Sciatic nerve (tissue), 2 donors: Measurements from ENCODE around the gene PCDHB11. TPM values are rescaled to one million over a fixed set of nuclear protein-coding genes. Genes with fewer than 3 reads are reported as not detected.
"Not testable (repeated sequence)": the region's sequence is repeated elsewhere in the genome, so short reads cannot be mapped to it uniquely, and the experiment has no call there.

ENCODE experiments used
- ATAC-seq: fragments of 200-7000 bp; cut with Tn5 transposase; one replicate; pipeline ENCODE4 v1.9.1; 2020; ENCODE audit warnings: mild to moderate bottlenecking, moderate library complexity
- DNase-seq: peaks from one replicate; pipeline ENCODE4 v3.0.0-alpha.2; 2020; ENCODE audit warnings: low spot score
- intact Hi-C: fragments of 100-400 bp; cut with DNase I; formaldehyde crosslinking; loops from one replicate; pipeline ENCODE4 v1.14.2; 2022
- total RNA-seq: library from RNA; stranded (reverse); fragmentation: NEBNext Ultra II Directional; extraction: Animal tissue kit (Norgen Biotek cat#: 25700); gene quantifications from one replicate; pipeline ENCODE4 v1.2.1, GENCODE V29; 2021
- donor health status: DM: no; HTN: no; CAD: no.
- donor health status: DM: no; HTN: no; CAD: no.

The PCDHB11 gene
- 9.9 TPM for total RNA-seq

DNA sequence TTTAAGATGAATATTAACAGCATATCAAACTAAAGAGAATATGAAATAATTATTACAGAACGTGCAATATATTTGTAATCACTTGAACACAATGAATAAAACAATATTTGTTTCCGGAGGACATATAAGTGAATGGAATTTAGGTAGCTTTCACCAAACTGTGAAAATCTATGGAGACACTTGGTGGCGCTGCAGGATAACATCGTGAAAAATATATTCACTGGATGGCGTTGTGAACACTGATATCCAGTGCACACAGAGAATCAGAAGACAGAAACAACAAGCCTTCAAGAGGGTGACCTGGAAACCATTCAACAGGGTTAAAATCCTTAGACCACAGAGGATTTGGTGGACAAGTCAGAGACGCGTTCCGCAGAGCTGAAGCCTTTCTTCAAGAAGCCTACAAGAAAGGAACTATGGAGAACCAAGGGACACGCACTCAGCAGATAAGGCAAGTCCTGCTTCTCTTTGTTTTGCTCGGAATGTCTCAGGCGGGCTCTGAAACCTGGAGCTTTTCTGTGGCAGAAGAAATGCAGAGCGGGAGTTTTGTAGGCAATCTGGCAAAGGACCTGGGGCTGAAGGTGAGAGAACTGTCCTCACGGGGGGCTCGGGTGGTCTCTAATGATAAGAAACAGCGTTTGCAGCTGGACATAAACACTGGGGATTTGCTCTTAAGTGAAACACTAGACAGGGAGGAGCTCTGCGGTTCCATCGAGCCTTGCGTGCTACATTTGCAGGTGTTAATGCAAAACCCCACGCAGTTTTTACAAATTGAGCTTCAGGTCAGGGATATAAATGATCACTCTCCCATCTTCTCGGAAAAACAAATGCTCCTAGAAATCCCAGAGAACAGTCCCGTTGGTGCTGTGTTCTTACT lies at the start of gene PCDHB11:
TSS of gene PCDHB11 (plus strand) at position 269 of the 877 bp plus-strand sequence. CDS start at position 417, 148 bp downstream.
- intact Hi-C loops = no loop called here
- DNase-seq (no peak), ATAC-seq (peak; percentile 60)

DNA sequence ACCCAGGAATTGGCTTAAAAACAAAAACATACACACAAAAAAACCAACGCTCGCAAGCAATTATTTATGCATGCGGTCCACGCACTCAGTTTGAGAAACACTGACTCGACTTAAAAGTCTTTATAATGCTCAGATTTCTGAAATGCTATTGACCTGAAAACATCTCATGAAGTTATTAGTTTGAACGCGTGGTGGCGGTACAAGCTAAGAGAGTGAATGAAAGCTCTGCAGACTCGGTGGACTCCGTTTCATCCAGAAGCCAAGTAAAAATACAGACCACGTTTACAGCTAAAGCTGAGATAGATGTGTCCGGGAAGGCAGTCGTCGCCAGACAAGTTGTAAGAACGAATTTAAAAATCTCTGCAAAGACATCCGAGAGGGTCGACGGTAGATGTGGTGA lies 49.6 kb upstream of the PCDHB11 start, which contains the start of gene PCDHB6:
TSS of gene PCDHB6 (plus strand) at position 246 of the 400 bp plus-strand sequence. CDS start 201 bp downstream, outside the sequence.
- no peak for DNase-seq
- intact Hi-C loops = no loop called here
- no peak for ATAC-seq

DNA sequence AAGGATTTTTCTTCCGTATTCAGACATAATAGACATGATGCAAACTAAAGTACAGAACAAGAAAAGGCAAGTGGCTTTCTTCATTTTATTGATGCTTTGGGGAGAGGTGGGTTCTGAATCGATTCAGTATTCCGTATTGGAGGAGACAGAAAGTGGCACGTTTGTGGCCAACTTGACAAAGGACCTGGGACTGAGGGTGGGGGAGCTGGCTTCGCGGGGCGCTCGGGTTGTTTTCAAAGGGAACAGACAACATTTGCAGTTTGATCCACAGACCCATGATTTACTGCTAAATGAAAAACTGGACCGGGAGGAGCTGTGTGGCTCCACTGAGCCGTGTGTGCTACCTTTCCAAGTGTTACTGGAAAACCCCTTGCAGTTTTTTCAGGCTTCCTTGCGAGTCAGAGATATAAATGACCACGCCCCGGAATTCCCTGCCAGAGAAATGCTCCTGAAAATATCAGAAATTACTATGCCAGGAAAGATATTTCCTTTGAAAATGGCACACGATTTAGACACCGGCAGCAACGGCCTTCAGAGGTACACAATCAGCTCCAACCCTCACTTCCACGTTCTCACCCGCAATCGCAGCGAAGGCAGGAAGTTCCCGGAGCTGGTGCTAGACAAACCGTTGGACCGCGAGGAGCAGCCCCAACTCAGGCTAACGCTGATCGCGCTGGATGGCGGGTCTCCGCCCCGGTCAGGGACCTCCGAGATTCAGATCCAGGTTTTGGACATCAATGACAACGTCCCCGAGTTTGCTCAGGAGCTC lies 49.0 kb upstream of the PCDHB11 start:
- ATAC-seq (no peak), DNase-seq (no peak)
- intact Hi-C loops = no loop called here

DNA sequence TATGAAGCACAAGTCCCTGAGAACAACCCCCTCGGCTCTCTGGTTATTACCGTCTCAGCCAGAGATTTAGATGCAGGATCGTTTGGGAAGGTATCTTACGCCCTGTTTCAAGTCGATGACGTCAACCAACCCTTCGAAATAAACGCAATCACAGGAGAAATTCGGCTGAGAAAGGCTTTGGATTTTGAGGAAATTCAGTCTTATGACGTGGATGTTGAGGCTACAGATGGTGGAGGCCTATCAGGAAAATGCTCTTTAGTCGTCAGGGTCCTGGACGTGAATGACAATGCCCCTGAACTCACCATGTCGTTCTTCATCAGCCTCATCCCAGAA lies 48.5 kb upstream of the PCDHB11 start:
- ATAC-seq = no peak
- DNase-seq = no peak
- intact Hi-C loops = no loop called here

DNA sequence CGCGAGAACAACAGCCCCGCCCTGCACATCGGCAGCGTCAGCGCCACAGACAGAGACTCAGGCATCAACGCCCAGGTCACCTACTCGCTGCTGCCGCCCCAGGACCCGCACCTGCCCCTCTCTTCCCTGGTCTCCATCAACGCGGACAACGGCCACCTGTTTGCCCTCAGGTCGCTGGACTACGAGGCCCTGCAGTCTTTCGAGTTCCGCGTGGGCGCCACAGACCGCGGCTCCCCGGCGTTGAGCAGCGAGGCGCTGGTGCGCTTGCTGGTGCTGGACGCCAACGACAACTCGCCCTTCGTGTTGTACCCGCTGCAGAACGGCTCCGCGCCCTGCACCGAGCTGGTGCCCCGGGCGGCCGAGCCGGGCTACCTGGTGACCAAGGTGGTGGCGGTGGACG lies 47.8 kb upstream of the PCDHB11 start:
- ATAC-seq, DNase-seq, intact Hi-C loops: not testable (repeated sequence)

DNA sequence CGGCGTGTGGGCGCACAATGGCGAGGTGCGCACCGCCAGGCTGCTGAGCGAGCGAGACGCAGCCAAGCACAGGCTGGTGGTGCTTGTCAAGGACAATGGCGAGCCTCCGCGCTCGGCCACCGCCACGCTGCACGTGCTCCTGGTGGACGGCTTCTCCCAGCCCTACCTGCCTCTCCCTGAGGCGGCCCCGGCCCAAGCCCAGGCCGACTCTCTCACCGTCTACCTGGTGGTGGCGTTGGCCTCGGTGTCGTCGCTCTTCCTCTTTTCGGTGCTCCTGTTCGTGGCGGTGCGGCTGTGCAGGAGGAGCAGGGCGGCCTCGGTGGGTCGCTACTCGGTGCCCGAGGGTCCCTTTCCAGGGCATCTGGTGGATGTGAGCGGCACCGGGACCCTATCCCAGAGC lies 47.3 kb upstream of the PCDHB11 start:
- intact Hi-C loops, ATAC-seq, DNase-seq: not testable (repeated sequence)

DNA sequence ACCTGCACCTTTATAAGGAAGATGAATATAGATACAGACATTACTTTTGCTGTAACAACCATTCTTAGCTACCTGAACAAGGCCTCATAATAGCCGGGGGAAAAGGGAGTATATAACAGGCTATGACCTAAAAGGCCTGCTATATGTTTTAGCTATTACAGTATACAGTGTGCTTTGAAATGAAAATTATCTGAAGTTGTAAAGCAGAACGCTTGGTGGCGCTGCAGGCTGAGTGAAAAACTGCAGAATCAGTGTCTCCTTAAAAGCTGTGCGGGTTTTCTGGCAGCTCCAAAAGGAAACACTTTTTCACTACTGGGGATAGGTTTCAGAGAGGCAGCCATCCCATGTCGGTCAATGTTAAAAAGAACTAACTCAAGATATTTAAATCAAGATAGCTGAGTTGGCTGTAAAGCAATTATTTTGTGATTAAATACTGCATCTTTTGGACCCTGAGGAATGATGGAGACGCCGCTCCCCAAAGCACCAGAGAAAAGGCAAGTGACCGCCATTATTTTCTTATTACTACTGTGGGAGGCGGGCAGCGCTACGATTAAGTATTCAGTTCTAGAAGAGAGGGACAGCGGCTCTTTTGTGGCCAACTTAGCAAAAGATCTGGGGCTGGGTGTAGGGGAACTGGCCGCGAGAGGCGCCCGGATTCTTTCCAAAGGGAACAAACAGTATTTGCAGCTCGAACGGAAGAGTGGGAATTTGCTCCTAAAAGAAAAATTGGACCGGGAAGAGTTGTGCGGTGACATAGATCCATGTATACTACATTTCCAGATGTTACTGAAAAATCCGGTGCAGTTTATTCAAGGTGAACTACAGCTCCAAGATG lies 43.7 kb upstream of the PCDHB11 start:
- no peak for ATAC-seq
- no peak for DNase-seq
- intact Hi-C loops = no loop called here

DNA sequence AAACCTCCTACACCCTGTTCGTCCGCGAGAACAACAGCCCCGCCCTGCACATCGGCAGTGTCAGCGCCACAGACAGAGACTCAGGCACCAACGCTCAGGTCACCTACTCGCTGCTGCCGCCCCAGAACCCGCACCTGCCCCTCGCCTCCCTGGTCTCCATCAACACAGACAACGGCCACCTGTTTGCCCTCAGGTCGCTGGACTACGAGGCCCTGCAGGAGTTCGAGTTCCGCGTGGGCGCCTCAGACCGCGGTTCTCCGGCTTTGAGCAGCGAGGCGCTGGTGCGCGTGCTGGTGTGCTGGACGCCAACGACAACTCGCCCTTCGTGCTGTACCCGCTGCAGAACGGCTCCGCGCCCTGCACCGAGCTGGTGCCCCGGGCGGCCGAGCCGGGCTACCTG lies 42.1 kb upstream of the PCDHB11 start:
- intact Hi-C loops, ATAC-seq, DNase-seq: not testable (repeated sequence)

DNA sequence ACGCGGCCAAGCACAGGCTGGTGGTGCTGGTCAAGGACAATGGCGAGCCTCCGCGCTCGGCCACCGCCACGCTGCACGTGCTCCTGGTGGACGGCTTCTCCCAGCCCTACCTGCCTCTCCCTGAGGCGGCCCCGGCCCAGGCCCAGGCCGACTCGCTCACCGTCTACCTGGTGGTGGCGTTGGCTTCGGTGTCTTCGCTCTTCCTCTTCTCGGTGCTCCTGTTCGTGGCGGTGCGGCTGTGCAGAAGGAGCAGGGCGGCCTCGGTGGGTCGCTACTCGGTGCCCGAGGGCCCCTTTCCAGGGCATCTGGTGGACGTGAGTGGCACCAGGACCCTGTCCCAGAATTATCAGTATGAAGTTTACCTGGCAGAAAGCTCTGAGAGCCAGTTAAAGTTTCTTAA lies 41.5 kb upstream of the PCDHB11 start:
- DNase-seq, ATAC-seq, intact Hi-C loops: not testable (repeated sequence)

DNA sequence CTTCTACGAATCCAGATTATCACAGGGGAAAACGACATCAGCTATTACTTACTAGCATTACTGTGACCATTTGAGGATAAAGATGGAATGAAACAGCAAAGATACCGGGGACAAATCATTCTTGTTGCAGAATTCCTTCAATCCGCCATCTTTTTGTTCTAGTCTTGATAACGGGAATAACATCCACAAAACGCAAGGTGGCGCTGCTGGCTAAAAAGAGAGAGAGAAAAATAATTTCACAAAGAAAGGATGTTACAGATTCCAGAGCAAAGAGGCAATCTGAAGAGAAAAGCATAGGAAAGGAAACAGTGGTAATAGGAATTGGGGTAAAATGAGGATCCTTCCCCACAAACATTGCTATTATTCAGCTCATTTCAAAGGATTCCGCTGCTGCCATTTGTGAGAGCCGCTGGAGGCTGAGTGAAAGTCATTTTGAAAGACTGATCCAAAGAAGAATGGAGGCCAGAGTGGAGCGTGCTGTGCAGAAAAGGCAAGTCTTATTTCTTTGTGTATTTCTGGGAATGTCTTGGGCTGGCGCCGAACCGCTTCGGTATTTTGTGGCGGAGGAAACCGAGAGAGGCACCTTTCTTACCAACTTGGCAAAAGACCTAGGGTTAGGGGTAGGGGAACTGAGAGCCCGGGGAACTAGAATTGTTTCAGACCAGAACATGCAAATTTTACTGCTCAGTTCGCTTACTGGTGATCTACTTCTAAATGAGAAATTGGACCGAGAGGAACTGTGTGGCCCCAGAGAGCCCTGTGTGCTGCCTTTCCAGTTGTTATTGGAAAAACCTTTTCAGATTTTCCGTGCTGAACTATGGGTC lies 26.8 kb upstream of the PCDHB11 start, which contains the start of gene PCDHB7:
TSS of gene PCDHB7 (plus strand) at position 264 of the 824 bp plus-strand sequence. CDS start at position 456, 192 bp downstream.
- no peak for DNase-seq
- no peak for ATAC-seq
- intact Hi-C loops = no loop called here

DNA sequence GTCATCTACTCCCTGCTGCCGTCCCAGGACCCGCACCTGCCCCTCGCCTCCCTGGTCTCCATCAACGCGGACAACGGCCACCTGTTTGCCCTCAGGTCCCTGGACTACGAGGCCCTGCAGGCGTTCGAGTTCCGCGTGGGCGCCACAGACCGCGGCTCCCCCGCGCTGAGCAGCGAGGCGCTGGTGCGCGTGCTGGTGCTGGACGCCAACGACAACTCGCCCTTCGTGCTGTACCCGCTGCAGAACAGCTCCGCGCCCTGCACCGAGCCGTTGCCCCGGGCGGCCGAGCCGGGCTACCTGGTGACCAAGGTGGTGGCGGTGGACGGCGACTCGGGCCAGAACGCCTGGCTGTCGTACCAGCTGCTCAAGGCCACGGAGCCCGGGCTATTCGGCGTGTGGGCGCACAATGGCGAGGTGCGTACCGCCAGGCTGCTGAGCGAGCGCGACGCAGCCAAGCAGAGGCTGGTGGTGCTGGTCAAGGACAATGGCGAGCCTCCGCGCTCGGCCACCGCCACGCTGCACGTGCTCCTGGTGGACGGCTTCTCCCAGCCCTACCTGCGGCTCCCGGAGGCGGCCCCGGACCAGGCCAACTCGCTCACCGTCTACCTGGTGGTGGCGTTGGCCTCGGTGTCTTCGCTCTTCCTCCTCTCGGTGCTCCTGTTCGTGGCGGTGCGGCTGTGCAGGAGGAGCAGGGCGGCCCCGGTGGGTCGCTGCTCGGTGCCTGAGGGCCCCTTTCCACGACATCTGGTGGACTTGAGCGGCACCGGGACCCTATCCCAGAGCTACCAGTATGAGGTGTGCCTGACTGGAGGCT lies 24.9 kb upstream of the PCDHB11 start:
- DNase-seq, ATAC-seq, intact Hi-C loops: not testable (repeated sequence)

DNA sequence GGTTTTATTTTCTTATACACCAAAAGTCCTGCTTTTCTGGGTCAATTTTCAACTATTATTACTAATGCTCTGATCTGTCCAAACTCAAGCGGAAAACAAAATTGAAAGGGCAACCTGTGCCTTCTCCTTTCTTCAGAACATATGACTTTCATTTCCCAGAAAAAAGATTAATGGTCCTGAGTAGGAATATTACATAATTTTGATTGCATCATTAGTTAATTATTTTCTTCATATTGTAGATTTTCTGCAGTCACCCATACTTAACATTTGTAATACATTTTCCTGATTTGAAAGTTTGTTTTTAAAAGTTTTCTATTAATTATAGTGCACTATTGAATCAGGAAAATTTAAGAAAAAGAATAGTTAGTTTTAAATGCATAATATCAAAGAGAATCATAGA lies 23.5 kb upstream of the PCDHB11 start:
- DNase-seq (no peak), ATAC-seq (no peak)
- intact Hi-C loops = no loop called here

DNA sequence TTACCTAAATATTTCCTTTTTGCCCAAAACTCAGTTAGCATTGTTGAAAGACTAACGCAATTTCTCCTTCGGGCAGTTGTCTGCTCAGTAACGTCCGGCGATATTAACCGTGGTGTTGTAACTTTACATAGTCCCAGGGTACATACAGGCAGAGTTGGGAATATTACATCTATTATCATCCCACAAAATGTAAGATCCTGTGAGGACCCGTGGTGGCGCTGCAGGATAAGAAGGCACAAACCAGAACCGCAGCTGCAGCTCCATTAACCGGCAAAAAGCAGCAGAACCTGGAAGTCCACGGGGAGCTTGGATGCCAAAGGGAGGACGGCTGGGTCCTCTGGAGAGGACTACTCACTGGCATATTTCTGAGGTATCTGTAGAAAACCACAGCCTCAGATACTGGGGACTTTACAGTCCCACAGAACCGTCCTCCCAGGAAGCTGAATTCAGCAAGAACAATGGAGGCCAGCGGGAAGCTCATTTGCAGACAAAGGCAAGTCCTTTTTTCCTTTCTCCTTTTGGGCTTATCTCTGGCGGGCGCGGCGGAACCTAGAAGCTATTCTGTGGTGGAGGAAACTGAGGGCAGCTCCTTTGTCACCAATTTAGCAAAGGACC lies 21.7 kb upstream of the PCDHB11 start, which contains the start of gene PCDHB8:
TSS of gene PCDHB8 (plus strand) at position 214 of the 615 bp plus-strand sequence. CDS start at position 459, 245 bp downstream.
- intact Hi-C loops, DNase-seq, ATAC-seq: not testable (repeated sequence)

DNA sequence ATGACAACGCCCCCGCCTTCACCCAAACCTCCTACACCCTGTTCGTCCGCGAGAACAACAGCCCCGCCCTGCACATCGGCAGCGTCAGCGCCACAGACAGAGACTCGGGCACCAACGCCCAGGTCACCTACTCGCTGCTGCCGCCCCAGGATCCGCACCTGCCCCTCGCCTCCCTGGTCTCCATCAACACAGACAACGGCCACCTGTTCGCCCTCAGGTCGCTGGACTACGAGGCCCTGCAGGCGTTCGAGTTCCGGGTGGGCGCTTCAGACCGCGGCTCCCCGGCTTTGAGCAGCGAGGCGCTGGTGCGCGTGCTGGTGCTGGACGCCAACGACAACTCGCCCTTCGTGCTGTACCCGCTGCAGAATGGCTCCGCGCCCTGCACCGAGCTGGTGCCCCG lies 20.1 kb upstream of the PCDHB11 start:
- ATAC-seq, DNase-seq, intact Hi-C loops: not testable (repeated sequence)

DNA sequence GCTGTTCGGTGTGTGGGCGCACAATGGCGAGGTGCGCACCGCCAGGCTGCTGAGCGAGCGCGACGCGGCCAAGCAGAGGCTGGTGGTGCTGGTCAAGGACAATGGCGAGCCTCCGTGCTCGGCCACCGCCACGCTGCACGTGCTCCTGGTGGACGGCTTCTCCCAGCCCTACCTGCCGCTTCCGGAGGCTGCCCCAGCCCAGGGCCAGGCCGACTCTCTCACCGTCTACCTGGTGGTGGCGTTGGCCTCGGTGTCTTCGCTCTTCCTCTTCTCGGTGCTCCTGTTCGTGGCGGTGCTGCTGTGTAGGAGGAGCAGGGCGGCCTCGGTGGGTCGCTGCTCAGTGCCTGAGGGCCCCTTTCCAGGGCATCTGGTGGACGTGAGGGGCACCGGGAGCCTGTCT lies 19.6 kb upstream of the PCDHB11 start:
- ATAC-seq, DNase-seq, intact Hi-C loops: not testable (repeated sequence)

DNA sequence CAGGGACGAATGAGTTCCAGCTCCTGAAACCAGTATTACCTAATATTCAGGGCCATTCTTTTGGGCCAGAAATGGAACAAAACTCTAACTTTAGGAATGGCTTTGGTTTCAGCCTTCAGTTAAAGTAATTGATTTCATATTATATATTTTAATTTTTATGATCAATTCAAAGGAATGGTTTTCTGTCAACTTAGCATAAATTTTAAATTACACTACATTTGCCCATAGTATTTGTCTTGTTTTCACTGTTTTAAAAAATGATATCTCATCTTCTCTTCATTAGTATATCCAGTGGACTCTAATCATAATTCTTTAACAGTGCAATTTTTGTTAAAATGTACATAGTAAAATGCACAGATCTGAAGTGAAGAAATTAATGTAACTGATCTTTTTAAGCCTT lies 19.1 kb upstream of the PCDHB11 start:
- DNase-seq (no peak), ATAC-seq (no peak)
- intact Hi-C loops = no loop called here

DNA sequence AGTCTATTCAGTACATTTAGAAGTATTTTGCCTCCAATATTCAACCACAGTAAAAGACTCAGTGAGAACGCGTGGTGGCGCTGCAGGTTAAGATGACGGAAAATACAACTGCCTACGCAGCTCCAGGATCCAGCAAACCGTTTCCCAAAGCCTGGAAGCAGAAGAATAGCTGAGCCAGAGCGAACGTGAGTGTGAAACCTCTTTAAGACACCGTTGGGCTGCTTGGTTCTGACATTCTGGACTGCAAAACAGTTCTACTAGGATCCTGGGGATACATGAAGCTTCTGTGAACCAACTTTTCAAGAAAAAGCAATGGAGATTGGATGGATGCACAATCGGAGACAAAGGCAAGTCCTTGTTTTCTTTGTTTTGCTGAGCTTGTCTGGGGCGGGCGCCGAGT lies 17.2 kb upstream of the PCDHB11 start, which contains the start of gene PCDHB16:
TSS of gene PCDHB16 (plus strand) at position 140 of the 400 bp plus-strand sequence. CDS start at position 313, 173 bp downstream.
- intact Hi-C loops = no loop called here
- ATAC-seq (peak; percentile 77), DNase-seq (peak; percentile 72)
